HUES48 (cell line): Measurements from ENCODE around the gene SUSD2.
"Not testable (repeated sequence)": the region's sequence is repeated elsewhere in the genome, so short reads cannot be mapped to it uniquely, and the experiment has no call there.

Experiments
- H3K27ac ChIP-seq: one replicate; pipeline ENCODE4 v1.7.0; 2013; ENCODE audit warnings: low read depth, low read length, inconsistent platforms
- H3K27me3 ChIP-seq: 2 replicates; pipeline ENCODE4 v1.6.1; 2013; ENCODE audit warnings: mild to moderate bottlenecking, low read length; ENCODE audit not compliant: control insufficient read depth, insufficient read depth
- H3K36me3 ChIP-seq: 2 replicates; pipeline ENCODE4 v1.6.1; 2013; ENCODE audit warnings: low read length; ENCODE audit not compliant: control insufficient read depth, insufficient read depth
- H3K4me1 ChIP-seq: 2 replicates; pipeline ENCODE4 v1.6.1; 2013; ENCODE audit warnings: mild to moderate bottlenecking, low read length; ENCODE audit not compliant: control insufficient read depth, insufficient read depth
- H3K4me3 ChIP-seq: 2 replicates; pipeline ENCODE4 v1.5.1; 2013; ENCODE audit warnings: mild to moderate bottlenecking, low read depth, low read length
- H3K9ac ChIP-seq: 2 replicates; pipeline ENCODE4 v1.6.1; 2013; ENCODE audit warnings: mild to moderate bottlenecking, low read depth, low read length, moderate library complexity
- H3K9me3 ChIP-seq: 2 replicates; pipeline ENCODE4 v1.6.1; 2013; ENCODE audit warnings: low read length; ENCODE audit not compliant: control insufficient read depth, insufficient read depth

Gene SUSD2

DNA sequence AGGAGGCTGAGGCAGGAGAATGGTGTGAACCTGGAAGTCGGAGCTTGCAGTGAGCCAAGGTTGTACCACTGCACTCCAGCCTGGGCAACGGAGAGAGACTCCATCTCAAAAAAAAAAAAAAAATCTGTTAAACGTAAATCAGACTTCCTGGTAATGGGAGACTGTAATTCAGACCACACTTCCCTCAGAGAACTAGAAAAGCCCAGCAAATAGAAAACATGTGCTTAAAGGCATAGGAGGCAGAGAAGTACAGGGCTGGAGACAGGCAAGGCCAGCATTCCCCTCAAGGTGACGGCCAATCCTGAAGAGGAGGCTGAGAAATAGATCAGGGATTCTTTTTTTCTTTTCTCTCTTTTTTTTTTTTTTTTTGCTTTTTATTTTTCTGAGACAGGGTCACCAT, 55.4 kb downstream of the SUSD2 start:
- Histone ChIP-seq H3K9ac (no peak overlapping the region), H3K9me3 (no peaks in the 10 kb centered on the region), H3K36me3 (no peaks in the 10 kb centered on the region), H3K27ac (no peak overlapping the region), H3K4me1 (no peaks in the 10 kb centered on the region), H3K27me3 (no peaks in the 10 kb centered on the region), H3K4me3 (no peak overlapping the region)

DNA sequence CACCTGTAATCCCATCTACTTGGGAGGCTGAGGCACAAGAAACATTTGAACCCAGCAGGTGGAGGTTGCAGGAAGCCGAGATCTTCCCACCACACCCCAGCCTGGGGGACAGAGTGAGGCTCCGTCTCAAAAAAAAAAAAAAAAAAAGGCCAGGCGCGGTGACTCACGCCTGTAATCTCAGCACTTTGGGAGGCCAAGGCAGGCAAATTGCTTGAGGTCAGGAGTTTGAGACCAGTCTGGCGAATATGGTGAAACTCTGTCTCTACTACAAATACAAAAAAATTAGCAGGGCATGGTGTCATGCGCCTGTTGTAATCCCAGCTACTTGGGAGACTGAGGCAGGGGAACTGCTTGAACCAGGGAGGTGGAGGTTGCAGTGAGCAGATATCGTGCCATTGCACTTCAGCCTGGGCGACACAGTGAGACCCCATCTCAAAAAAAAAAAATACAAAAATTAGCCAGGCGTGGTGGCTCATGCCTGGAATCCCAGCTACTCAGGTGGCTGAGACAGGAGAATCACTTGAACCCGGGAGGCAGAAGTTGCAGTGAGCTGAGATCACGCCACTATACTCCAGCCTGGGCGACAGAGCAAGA, 56.9 kb downstream of the SUSD2 start:
- H3K9ac ChIP-seq, H3K9me3 ChIP-seq, H3K4me1 ChIP-seq, H3K27ac ChIP-seq, H3K4me3 ChIP-seq, H3K36me3 ChIP-seq, H3K27me3 ChIP-seq: not testable (repeated sequence)
